HG02678 (cell line): Measurements from ENCODE around the gene CEACAM7.

Source experiments
- ATAC-seq: cut with Tn5 transposase; IDR thresholded peaks from one replicate; pipeline ENCODE4 v1.9.1; 2021; ENCODE audit warnings: mild to moderate bottlenecking, moderate library complexity; ENCODE audit not compliant: unreplicated experiment

CEACAM7 gene

DNA sequence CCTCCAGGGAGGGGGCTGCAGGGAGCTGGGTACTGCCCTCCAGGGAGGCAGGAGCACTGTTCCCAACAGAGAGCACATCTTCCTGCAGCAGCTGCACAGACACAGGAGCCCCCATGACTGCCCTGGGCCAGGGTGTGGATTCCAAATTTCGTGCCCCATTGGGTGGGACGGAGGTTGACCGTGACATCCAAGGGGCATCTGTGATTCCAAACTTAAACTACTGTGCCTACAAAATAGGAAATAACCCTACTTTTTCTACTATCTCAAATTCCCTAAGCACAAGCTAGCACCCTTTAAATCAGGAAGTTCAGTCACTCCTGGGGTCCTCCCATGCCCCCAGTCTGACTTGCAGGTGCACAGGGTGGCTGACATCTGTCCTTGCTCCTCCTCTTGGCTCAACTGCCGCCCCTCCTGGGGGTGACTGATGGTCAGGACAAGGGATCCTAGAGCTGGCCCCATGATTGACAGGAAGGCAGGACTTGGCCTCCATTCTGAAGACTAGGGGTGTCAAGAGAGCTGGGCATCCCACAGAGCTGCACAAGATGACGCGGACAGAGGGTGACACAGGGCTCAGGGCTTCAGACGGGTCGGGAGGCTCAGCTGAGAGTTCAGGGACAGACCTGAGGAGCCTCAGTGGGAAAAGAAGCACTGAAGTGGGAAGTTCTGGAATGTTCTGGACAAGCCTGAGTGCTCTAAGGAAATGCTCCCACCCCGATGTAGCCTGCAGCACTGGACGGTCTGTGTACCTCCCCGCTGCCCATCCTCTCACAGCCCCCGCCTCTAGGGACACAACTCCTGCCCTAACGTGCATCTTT, 12.5 kb upstream of the CEACAM7 start:
- ATAC-seq: no peak

DNA sequence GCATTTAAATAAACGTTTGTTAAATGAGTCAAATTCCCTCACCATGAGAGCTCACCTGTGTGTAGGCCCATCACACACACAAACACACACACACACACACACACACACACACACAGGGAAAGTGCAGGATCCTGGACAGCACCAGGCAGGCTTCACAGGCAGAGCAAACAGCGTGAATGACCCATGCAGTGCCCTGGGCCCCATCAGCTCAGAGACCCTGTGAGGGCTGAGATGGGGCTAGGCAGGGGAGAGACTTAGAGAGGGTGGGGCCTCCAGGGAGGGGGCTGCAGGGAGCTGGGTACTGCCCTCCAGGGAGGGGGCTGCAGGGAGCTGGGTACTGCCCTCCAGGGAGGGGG, 11.9 kb upstream of the CEACAM7 start:
- ATAC-seq: no peak

DNA sequence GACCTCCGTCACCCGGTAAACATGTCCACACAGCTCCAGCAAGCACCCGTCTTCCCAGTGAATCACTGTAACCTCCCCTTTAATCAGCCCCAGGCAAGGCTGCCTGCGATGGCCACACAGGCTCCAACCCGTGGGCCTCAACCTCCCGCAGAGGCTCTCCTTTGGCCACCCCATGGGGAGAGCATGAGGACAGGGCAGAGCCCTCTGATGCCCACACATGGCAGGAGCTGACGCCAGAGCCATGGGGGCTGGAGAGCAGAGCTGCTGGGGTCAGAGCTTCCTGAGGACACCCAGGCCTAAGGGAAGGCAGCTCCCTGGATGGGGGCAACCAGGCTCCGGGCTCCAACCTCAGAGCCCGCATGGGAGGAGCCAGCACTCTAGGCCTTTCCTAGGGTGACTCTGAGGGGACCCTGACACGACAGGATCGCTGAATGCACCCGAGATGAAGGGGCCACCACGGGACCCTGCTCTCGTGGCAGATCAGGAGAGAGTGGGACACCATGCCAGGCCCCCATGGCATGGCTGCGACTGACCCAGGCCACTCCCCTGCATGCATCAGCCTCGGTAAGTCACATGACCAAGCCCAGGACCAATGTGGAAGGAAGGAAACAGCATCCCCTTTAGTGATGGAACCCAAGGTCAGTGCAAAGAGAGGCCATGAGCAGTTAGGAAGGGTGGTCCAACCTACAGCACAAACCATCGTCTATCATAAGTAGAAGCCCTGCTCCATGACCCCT, 11.3 kb upstream of the CEACAM7 start:
- ATAC-seq: no peak

DNA sequence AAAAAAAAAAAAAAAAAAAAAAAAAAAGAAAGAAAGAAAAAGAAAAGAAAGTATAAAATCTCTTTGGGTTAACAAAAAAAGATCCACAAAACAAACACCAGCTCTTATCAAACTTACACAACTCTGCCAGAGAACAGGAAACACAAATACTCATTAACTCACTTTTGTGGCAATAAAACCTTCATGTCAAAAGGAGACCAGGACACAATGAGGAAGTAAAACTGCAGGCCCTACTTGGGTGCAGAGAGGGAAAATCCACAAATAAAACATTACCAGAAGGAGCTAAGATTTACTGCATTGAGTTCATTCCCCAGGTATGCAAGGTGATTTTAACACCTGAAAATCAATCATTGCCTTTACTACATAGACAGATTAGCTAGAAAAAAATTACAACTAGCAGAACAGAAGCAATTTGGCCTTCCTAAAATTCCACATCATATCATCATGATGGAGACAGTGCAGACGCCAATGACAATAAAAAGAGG, 10.7 kb upstream of the CEACAM7 start:
- ATAC-seq: no peak

DNA sequence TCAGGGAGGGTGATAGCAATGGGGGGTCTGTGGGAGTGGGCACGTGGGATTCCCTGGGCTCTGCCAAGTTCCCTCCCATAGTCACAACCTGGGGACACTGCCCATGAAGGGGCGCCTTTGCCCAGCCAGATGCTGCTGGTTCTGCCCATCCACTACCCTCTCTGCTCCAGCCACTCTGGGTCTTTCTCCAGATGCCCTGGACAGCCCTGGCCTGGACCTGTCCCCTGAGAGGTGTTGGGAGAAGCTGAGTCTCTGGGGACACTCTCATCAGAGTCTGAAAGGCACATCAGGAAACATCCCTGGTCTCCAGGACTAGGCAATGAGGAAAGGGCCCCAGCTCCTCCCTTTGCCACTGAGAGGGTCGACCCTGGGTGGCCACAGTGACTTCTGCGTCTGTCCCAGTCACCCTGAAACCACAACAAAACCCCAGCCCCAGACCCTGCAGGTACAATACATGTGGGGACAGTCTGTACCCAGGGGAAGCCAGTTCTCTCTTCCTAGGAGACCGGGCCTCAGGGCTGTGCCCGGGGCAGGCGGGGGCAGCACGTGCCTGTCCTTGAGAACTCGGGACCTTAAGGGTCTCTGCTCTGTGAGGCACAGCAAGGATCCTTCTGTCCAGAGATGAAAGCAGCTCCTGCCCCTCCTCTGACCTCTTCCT, 9.3 kb upstream of the CEACAM7 start:
- no peak for ATAC-seq

DNA sequence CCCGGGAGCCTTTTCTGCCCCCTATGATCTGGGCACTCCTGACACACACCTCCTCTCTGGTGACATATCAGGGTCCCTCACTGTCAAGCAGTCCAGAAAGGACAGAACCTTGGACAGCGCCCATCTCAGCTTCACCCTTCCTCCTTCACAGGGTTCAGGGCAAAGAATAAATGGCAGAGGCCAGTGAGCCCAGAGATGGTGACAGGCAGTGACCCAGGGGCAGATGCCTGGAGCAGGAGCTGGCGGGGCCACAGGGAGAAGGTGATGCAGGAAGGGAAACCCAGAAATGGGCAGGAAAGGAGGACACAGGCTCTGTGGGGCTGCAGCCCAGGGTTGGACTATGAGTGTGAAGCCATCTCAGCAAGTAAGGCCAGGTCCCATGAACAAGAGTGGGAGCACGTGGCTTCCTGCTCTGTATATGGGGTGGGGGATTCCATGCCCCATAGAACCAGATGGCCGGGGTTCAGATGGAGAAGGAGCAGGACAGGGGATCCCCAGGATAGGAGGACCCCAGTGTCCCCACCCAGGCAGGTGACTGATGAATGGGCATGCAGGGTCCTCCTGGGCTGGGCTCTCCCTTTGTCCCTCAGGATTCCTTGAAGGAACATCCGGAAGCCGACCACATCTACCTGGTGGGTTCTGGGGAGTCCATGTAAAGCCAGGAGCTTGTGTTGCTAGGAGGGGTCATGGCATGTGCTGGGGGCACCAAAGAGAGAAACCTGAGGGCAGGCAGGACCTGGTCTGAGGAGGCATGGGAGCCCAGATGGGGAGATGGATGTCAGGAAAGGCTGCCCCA, 8.5 kb upstream of the CEACAM7 start:
- ATAC-seq: no peak

DNA sequence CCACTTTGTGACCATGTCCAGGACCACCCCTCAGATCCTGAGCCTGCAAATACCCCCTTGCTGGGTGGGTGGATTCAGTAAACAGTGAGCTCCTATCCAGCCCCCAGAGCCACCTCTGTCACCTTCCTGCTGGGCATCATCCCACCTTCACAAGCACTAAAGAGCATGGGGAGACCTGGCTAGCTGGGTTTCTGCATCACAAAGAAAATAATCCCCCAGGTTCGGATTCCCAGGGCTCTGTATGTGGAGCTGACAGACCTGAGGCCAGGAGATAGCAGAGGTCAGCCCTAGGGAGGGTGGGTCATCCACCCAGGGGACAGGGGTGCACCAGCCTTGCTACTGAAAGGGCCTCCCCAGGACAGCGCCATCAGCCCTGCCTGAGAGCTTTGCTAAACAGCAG, 7.7 kb upstream of the CEACAM7 start:
- no peak for ATAC-seq

DNA sequence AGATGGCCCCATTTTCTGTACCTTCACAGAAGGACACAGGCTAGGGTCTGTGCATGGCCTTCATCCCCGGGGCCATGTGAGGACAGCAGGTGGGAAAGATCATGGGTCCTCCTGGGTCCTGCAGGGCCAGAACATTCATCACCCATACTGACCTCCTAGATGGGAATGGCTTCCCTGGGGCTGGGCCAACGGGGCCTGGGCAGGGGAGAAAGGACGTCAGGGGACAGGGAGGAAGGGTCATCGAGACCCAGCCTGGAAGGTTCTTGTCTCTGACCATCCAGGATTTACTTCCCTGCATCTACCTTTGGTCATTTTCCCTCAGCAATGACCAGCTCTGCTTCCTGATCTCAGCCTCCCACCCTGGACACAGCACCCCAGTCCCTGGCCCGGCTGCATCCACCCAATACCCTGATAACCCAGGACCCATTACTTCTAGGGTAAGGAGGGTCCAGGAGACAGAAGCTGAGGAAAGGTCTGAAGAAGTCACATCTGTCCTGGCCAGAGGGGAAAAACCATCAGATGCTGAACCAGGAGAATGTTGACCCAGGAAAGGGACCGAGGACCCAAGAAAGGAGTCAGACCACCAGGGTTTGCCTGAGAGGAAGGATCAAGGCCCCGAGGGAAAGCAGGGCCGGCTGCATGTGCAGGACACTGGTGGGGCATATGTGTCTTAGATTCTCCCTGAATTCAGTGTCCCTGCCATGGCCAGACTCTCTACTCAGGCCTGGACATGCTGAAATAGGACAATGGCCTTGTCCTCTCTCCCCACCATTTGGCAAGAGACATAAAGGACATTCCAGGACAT, 7.0 kb upstream of the CEACAM7 start:
- ATAC-seq: no peak

DNA sequence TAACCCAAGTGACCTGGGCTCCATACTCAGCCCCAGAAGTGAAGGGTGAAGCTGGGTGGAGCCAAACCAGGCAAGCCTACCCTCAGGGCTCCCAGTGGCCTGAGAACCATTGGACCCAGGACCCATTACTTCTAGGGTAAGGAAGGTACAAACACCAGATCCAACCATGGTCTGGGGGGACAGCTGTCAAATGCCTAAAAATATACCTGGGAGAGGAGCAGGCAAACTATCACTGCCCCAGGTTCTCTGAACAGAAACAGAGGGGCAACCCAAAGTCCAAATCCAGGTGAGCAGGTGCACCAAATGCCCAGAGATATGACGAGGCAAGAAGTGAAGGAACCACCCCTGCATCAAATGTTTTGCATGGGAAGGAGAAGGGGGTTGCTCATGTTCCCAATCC, 6.1 kb upstream of the CEACAM7 start:
- no peak for ATAC-seq

- no peak for ATAC-seq
These were observed 3.3 kb upstream of the CEACAM7 start for GRCh38 chr19:41691268-41691970.

DNA sequence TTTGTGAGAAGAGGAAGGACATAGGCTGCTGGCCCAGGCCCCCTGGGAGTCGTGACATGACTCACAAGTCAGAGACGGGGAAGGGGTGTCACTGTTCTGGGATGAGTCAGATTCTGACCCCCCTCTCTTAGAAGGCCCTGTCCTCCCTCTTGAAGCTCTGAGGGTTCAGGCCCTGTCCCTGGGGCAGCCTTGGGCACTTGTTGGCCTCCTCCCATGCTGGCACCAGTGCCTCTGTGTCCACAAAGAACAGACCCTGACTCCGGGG, 2.7 kb upstream of the CEACAM7 start:
- no peak for ATAC-seq

- no peak for ATAC-seq
These were observed 2.1 kb upstream of the CEACAM7 start for GRCh38 chr19:41689993-41690800.

GRCh38 chr19:41688687-41689086, 617 bp upstream of the CEACAM7 start:
- ATAC-seq: no peak

- ATAC-seq: no peak
These were observed 651 bp downstream of the CEACAM7 start for GRCh38 chr19:41687419-41687818.

DNA sequence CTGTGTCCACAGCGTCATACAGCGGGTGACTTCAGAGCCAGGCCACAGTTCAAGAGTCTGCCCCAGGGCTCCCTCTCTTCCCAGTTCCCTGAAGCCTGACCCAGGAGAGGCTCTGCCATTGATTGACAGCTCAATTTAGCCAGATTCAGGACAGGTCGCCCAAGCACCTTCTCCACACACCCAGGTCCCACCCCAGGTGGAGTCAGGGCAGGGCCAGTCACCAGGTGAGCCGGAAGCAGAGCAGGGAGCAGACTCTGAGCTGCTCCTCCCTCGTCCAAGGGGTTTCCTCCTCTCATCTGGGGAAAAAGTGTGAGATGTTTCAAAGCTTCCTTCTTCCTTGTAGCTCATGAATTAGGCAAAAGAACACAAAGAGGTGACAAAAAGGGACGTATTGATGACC, 5.6 kb downstream of the CEACAM7 start:
- no peak for ATAC-seq

GRCh38 chr19:41671486-41671885, 16.6 kb downstream of the CEACAM7 start:
- no peak for ATAC-seq

DNA sequence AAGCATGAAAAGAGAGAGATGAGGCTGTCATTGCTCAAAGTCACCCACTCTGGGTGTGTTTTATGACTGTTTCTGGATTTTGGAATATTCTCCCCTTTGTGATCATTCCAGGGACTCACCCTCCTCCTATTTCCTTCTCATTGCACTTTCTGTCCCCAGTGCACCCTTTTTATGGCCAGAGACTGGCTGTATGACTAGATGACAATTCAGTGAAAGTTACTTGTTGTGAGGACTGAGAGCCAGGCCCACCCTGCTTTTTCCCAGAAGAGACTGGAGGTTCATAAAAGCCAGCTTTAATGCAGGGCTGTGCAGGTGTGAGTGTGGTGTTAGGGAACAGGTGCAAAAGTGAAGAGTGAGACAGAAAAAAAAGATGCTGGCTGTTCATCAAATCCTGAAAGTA, 17.3 kb downstream of the CEACAM7 start:
- ATAC-seq: no peak

GRCh38 chr19:41668315-41668714, 19.8 kb downstream of the CEACAM7 start:
- ATAC-seq: no peak

GRCh38 chr19:41666075-41666474, 22.0 kb downstream of the CEACAM7 start:
- ATAC-seq: no peak
